HEK293T (cell line): ENCODE data around the gene ANK3.

Source experiments
- CTCF ChIA-PET: fragments of 350-600 bp; formaldehyde crosslinking; extraction: SDS; loops from one replicate; lab custom pipeline; 2021; ENCODE audit warnings: antibody characterized with exemption, inconsistent platforms; lab: Yijun Ruan, JAX
- POLR2A ChIA-PET: fragments of 350-600 bp; formaldehyde crosslinking; extraction: SDS; loops from one replicate; lab custom pipeline; 2020; ENCODE audit warnings: antibody characterized with exemption, inconsistent platforms; lab: Yijun Ruan, JAX
- DNase-seq: peaks from one replicate; pipeline ENCODE4 v3.0.0; 2012; ENCODE audit warnings: mixed read lengths; ENCODE audit errors: extremely low spot score
- ARNT ChIP-seq: fragments of 450-650 bp; IDR thresholded peaks from 2 replicates; pipeline ENCODE4 v1.6.1; 2017; ENCODE audit warnings: mild to moderate bottlenecking
- BHLHE40 ChIP-seq: fragments of 450-650 bp; IDR thresholded peaks from 2 replicates; pipeline ENCODE4 v1.6.1; 2016; ENCODE audit warnings: mild to moderate bottlenecking, moderate library complexity, borderline replicate concordance
- CTBP1 ChIP-seq: fragments of 450-650 bp; IDR thresholded peaks from 2 replicates; pipeline ENCODE4 v1.6.1; 2016; ENCODE audit warnings: borderline replicate concordance
- ELF4 ChIP-seq: fragments of 450-650 bp; IDR thresholded peaks from 2 replicates; pipeline ENCODE4 v1.6.1; 2017; ENCODE audit warnings: antibody characterized with exemption
- FOXA1 ChIP-seq: fragments of 450-650 bp; IDR thresholded peaks from 2 replicates; pipeline ENCODE4 v1.6.1; 2016; ENCODE audit warnings: mild to moderate bottlenecking
- FOXK2 ChIP-seq: fragments of 450-650 bp; IDR thresholded peaks from 2 replicates; pipeline ENCODE4 v1.6.1; 2016; ENCODE audit warnings: mild to moderate bottlenecking
- FOXM1 ChIP-seq: fragments of 450-650 bp; IDR thresholded peaks from 2 replicates; pipeline ENCODE4 v1.6.1; 2017; ENCODE audit warnings: mild to moderate bottlenecking, borderline replicate concordance
- HDGF ChIP-seq: fragments of 450-650 bp; IDR thresholded peaks from 2 replicates; pipeline ENCODE4 v1.6.1; 2017; ENCODE audit warnings: antibody characterized with exemption, borderline replicate concordance
- L3MBTL2 ChIP-seq: fragments of 450-650 bp; conservative IDR thresholded peaks from 2 replicates; pipeline ENCODE4 v1.6.1; 2016; ENCODE audit warnings: mild to moderate bottlenecking
- LEF1 ChIP-seq: fragments of 450-650 bp; IDR thresholded peaks from 2 replicates; pipeline ENCODE4 v1.6.1; 2017; ENCODE audit warnings: mild to moderate bottlenecking, borderline replicate concordance
- NFRKB ChIP-seq: fragments of 450-650 bp; IDR thresholded peaks from 2 replicates; pipeline ENCODE4 v1.6.1; 2016; ENCODE audit warnings: mild to moderate bottlenecking, moderate library complexity
- SP1 ChIP-seq: fragments of 450-650 bp; IDR thresholded peaks from 2 replicates; pipeline ENCODE4 v1.6.1; 2017
- SUZ12 ChIP-seq: fragments of 450-650 bp; IDR thresholded peaks from 2 replicates; pipeline ENCODE4 v1.6.1; 2016; ENCODE audit warnings: mild to moderate bottlenecking
- TARDBP ChIP-seq: fragments of 450-650 bp; IDR thresholded peaks from 2 replicates; pipeline ENCODE4 v1.6.1; 2016
- ZNF384 ChIP-seq: fragments of 450-650 bp; IDR thresholded peaks from 2 replicates; pipeline ENCODE4 v1.6.1; 2016
- TF ChIP-seq, protein P1 (sequence below): fragments of 450-650 bp; IDR thresholded peaks from 2 replicates; pipeline ENCODE4 v1.6.1; 2016

ANK3 gene

DNA sequence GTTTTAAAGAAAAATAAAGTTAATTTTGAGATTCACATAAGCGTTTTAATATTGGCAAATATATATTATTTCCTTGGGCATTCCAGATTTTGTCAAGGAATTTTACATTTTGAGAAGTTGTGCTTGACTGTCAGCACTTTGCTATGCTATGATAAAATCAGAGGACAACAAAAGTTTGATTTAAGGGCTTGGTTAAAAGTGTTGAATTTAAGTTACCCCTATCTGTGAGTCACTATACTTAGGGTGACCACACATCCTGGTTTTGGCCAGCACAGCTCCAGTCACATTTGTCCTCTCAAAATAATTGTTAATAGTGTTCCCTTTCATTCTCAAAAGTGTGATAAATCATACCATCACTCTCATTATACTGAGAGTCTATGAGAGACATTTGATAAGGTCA, 34.2 kb upstream of the ANK3 start:
- TF ChIP-seq FOXK2 (no peak), FOXM1 (no peak), BHLHE40 (no peak), LEF1 (no peak), ARNT (no peak), ELF4 (no peak), SUZ12 (no peak), HDGF (no peak), L3MBTL2 (no peak), FOXA1 (no peak), ZNF384 (no peak), SP1 (no peak), CTBP1 (no peak), TARDBP (no peak), NFRKB (no peak)
- TF ChIP-seq, protein P1, sequence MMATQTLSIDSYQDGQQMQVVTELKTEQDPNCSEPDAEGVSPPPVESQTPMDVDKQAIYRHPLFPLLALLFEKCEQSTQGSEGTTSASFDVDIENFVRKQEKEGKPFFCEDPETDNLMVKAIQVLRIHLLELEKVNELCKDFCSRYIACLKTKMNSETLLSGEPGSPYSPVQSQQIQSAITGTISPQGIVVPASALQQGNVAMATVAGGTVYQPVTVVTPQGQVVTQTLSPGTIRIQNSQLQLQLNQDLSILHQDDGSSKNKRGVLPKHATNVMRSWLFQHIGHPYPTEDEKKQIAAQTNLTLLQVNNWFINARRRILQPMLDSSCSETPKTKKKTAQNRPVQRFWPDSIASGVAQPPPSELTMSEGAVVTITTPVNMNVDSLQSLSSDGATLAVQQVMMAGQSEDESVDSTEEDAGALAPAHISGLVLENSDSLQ, result no peak
- CTCF ChIA-PET, result no interaction called here
- DNase-seq, result no peak
- POLR2A ChIA-PET, result no interaction called here

DNA sequence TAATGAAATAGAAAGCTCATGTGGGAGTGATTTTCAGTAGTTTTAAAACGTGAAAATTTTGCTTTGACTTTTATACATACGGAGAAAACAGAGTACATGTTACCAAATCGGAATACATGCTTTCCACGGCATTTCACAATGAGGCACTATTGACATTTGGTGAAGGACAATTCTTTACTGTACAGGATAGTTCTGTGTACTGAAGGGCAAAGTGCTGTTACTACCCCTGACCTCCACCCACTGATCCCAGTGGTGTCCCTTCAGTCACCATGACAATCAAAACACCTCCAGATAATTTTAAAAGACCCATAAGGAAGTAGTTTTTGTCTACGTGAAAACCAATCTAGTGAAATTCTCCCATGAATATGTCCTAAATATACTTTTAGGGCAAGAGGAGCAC, 33.1 kb upstream of the ANK3 start:
- no peak for DNase-seq
- CTCF ChIA-PET, result no interaction called here
- no peak for TF ChIP-seq BHLHE40
- no peak for TF ChIP-seq LEF1
- TF ChIP-seq ARNT, result no peak
- POLR2A ChIA-PET, result no interaction called here

DNA sequence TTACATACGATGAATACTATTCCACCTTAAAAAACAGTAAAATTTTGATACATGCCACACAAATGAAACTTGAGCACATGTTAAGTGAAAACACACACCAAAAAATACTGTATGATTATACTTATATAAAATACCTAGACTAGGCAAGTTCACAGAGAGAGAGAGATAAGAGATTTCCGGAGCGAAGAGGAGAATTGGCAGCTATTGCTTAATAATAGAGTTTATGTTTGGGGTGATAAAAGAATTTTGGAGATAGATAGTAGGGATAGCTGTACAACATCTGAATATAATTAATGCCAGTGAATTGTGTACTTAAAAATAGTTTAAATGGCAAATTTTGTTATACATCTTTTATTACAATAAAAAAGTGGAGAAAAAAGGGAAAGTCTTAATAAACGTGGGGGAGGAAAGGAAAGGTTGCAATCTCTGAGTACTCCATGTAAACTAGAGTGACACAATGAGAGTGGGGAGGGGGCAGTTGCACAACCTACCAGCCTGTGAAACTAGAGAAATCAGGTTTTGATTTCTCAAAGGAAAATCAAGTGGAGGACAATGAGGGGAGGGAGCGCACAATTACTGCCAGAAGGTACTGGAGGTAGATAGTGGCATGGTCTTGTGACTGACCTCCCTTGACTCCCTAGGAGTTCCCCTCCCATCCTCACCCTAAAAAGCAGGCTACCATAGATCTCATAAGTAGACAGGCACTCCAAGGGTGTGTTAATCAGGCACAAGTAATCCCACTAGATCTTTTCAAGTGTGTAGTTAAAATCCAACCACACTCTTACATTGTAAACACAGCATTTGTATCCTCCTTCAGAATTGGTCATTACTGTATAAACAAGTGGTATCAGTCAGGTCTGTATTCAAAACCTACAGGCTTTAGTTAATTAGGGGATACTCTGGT, 31.6 kb upstream of the ANK3 start:
- no peak for TF ChIP-seq FOXK2
- TF ChIP-seq, protein P1, result no peak
- no peak for TF ChIP-seq SUZ12
- no peak for TF ChIP-seq LEF1
- DNase-seq, result no peak
- POLR2A ChIA-PET, result no interaction called here
- CTCF ChIA-PET, result no interaction called here

DNA sequence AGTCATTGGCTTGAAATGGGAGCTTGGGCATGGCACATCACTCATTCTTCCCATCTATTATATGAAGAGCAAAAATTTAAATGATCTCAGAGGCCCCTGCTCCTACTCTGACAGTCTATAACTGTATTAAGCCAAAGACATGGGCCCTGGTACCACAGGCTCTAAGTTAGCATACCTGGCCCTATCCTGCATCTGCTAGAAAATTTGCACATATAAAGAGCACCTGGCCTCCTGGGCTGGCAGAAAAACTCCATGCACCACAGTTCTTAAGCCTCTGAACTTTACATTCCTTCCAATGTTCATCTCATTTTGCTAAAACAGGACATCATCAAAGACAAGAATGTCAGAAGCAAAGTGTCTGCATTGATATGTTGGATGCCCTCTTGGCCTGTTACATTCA, 29.6 kb upstream of the ANK3 start:
- CTCF ChIA-PET, result no interaction called here
- DNase-seq, result no peak
- POLR2A ChIA-PET, result no interaction called here
- TF ChIP-seq ELF4 (no peak), FOXA1 (no peak)

DNA sequence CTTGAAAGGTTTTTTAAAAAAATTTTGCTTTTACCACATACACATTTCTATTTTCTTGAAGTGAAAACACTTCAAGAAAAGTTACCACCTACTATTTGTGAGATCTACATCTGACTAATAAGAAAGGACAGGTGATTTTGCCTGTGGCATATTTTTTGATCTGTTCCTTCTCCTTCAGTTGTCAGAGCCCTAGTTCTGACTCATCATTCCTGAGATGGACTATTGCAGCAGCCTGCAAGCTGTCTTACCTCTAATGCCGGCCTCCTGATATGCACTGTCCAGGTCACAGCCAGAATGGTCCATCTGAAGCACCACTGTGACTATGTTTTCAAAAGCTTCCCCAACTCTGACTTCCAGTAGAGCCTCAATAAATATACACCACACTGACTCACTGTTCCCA, 28.2 kb upstream of the ANK3 start:
- no peak for DNase-seq
- TF ChIP-seq ARNT, result no peak
- no peak for TF ChIP-seq CTBP1
- no peak for TF ChIP-seq FOXK2
- no peak for TF ChIP-seq NFRKB
- TF ChIP-seq, protein P1, result no peak
- no peak for TF ChIP-seq SUZ12
- TF ChIP-seq ELF4, result no peak
- TF ChIP-seq SP1, result no peak
- TF ChIP-seq LEF1, result no peak
- TF ChIP-seq ZNF384, result no peak
- no peak for TF ChIP-seq BHLHE40
- TF ChIP-seq FOXA1, result no peak
- TF ChIP-seq FOXM1, result no peak
- ChIA-PET POLR2A (no interaction called here), CTCF (no interaction called here)

DNA sequence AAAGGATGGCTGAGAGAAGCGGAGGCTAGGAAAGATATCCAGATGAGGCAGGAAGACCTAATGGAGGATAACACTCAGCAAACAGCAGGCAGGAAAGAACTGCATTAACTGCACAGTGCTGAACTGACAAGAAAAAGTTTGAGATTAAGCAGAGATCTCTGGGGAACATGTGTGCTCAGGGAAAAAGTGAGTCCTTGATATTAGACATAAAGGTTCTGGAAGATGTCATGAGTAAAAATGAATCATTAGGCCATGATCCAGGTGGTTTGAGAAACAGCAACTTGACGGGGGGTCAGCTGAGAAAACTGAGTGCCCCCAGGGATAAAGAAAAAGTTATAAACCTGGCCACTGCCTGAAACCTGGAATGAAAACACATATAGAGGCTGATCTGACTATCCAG, 27.3 kb upstream of the ANK3 start:
- DNase-seq, result no peak
- TF ChIP-seq FOXA1 (no peak), CTBP1 (no peak), LEF1 (no peak), NFRKB (no peak), FOXK2 (no peak)
- CTCF ChIA-PET, result no interaction called here
- POLR2A ChIA-PET, result no interaction called here

DNA sequence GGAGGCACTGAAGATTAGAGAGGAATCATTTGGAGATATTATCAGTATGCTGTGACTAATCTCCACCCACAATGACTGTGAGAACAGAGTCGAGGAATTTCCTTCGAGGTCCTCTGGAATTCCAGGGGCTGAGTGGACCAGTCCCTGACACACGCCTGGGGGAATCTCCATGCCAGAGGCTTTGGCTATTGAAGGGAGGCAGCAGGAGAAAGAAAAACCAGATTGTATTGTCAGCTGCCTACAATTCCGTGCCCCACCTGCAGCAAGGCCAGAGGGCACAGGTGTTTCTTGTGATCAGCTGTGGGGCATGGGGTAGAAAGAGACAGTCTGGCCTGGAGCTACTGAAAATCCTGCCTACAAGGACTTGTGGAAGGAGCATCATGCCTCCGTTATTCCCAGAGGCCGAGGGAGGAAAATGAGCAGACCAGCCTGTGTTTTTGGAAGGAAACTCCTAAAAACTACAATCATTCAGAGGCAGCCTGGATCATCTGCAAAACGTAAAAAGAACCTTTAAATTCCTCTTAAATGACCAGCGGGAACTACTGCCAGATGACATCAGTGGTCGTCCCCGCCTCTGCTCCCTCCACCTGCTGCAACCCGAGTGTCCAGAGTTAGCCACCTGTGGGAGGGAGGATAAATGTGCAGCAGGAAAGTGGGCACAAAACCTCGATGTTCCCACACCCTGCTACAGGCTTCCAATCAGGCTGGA, 25.4 kb upstream of the ANK3 start:
- no peak for TF ChIP-seq TARDBP
- no peak for TF ChIP-seq LEF1
- TF ChIP-seq SP1, result no peak
- TF ChIP-seq, protein P1, result no peak
- no peak for TF ChIP-seq FOXA1
- no peak for TF ChIP-seq ELF4
- no peak for TF ChIP-seq NFRKB
- ChIA-PET CTCF (interaction anchor here (0.7 kb wide), 1 partner anchor 154 kb away, joined by 3 read pairs; no protein-coding TSS in a partner anchor), POLR2A (no interaction called here)
- no peak for DNase-seq
